Endothelial cell of umbilical vein (primary cell): ENCODE data around the gene MAST4.

Experiments used
- CTCF ChIP-seq, 2 donors: IDR thresholded peaks; 1 replicate in 1 of 2; 2 replicates in 1 of 2; pipeline ENCODE4 v1.5.1; 2011; ENCODE audit warnings: low read length in 2 of 2, mild to moderate bottlenecking in 2 of 2, moderate library complexity in 2 of 2, control low read depth in 1 of 2, inconsistent platforms in 1 of 2, low read depth in 1 of 2; ENCODE audit not compliant: insufficient read depth in 1 of 2; ENCODE audit errors: extremely low read depth in 1 of 2
- EZH2 ChIP-seq: IDR thresholded peaks from 2 replicates; pipeline ENCODE4 v1.6.1; 2012; ENCODE audit warnings: borderline replicate concordance, low read depth, mild to moderate bottlenecking, moderate library complexity, low read length, inconsistent platforms; ENCODE audit not compliant: severe bottlenecking
- POLR2A ChIP-seq: IDR thresholded peaks from 2 replicates; pipeline ENCODE4 v1.6.1; 2012; ENCODE audit warnings: low read depth, mild to moderate bottlenecking, control low read depth, low read length
- TF ChIP-seq, protein P1 (sequence below): IDR thresholded peaks from 2 replicates; pipeline ENCODE4 v1.6.1; 2011; ENCODE audit not compliant: insufficient read depth, insufficient read length

DNA sequence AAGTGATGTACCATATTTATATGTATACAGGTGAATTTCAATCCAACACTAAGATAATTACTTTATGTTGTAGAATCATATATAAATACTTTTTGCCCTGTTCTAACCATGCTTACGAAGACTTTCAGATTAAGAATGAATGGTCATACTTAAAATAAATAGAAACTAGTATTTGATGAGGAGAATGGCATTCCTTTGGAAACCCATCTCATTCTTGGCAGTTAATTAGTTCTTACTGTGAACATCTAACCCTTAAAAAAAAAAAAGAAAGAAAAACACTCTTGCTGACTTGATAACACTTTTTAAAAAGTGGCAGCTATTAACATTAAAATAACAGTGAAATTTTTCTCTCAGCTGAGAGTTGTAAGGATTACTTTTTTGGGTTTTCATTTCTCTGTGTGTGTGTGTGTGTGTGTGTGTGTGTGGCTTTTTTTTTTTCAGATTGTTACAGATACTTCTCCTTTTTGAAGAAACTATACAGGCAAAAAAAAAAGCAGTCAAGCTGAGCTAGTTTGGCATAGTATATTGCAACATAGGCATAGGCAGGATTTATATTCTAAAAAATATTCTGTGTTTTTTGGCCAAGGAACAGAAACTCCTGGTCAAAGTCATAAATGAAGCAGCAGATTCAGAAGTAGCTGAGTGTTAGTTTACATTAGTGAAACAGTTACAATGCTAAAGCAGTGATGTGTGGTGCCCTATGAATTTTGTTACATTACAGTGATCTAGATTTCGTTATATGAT, 436.9 kb downstream of the MAST4 start:
- TF ChIP-seq CTCF (IDR thresholded peaks at IDR 0.05; ENCODE audit: extremely low read depth in 1 of 2, insufficient read depth in 1 of 2, low read depth in 1 of 2, low read length in 2 of 2) (no peak), POLR2A (no peak), EZH2 (no peak)
- TF ChIP-seq, protein P1, sequence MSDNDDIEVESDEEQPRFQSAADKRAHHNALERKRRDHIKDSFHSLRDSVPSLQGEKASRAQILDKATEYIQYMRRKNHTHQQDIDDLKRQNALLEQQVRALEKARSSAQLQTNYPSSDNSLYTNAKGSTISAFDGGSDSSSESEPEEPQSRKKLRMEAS: no peak
